HG03196 (cell line): Measurements from ENCODE around the gene GDNF.
"Not testable (repeated sequence)": the region's sequence is repeated elsewhere in the genome, so short reads cannot be mapped to it uniquely, and the experiment has no call there.

Source experiments
- ATAC-seq: cut with Tn5 transposase; IDR thresholded peaks from one replicate; pipeline ENCODE4 v1.9.1; 2021; ENCODE audit not compliant: unreplicated experiment

The GDNF gene

GRCh38 chr5:37787742-37788141 lies 52.1 kb downstream of the GDNF start:
- no peak for ATAC-seq

GRCh38 chr5:37786862-37787519 lies 52.9 kb downstream of the GDNF start:
- ATAC-seq = no peak

GRCh38 chr5:37786416-37786815 lies 53.4 kb downstream of the GDNF start:
- no peak for ATAC-seq

- not testable (repeated sequence) for ATAC-seq
These were observed 58.4 kb downstream of the GDNF start for GRCh38 chr5:37781409-37781808.

- ATAC-seq = no peak
These were observed 62.3 kb downstream of the GDNF start for GRCh38 chr5:37777432-37778130.

GRCh38 chr5:37776826-37777225 lies 63.0 kb downstream of the GDNF start:
- no peak for ATAC-seq

GRCh38 chr5:37774912-37775483 lies 64.8 kb downstream of the GDNF start:
- no peak for ATAC-seq

- no peak for ATAC-seq
These were observed 66.0 kb downstream of the GDNF start for GRCh38 chr5:37773809-37774208.

- ATAC-seq = no peak
These were observed 67.6 kb downstream of the GDNF start for GRCh38 chr5:37772255-37772654.

- no peak for ATAC-seq
These were observed 68.1 kb downstream of the GDNF start for GRCh38 chr5:37771731-37772130.

- ATAC-seq = no peak
These were observed 68.6 kb downstream of the GDNF start for GRCh38 chr5:37771203-37771611.

- no peak for ATAC-seq
These were observed 69.1 kb downstream of the GDNF start for GRCh38 chr5:37770786-37771185.

GRCh38 chr5:37769840-37770239 lies 70.0 kb downstream of the GDNF start:
- no peak for ATAC-seq

- ATAC-seq = no peak
These were observed 70.7 kb downstream of the GDNF start for GRCh38 chr5:37769108-37769507.

- no peak for ATAC-seq
These were observed 71.5 kb downstream of the GDNF start for GRCh38 chr5:37768371-37768770.

- no peak for ATAC-seq
These were observed 71.9 kb downstream of the GDNF start for GRCh38 chr5:37767961-37768360.

GRCh38 chr5:37767251-37767650 lies 72.6 kb downstream of the GDNF start:
- no peak for ATAC-seq
